Measurements from ENCODE around the gene SMS. TPM values are rescaled to one million over a fixed set of nuclear protein-coding genes. Genes with fewer than 3 reads are reported as not detected.

Gene SMS
- total and polyA plus RNA-seq, 10 of the 15 experiments (the other 5 are each of a cell fraction or from before 2014, with no cell fraction given) = 55.8 to 156 (median 114) TPM

- TF ChIP-seq BCLAF1 (IDR thresholded peaks at IDR 0.05) (no peak), RBBP5 (conservative IDR thresholded peaks at IDR 0.05) (no peak), STAT1 (conservative IDR thresholded peaks at IDR 0.05) (no peak), ZNF217 (IDR thresholded peaks at IDR 0.05) (no peak), POLR2AphosphoS5 (IDR thresholded peaks at IDR 0.05; ENCODE audit: low read length) (no peak)
Observed at GRCh38 chrX:21989384-21989783, 48.9 kb downstream of the SMS start (continued).

GRCh38 chrX:21990832-21991231 is 50.3 kb downstream of the SMS start:
- intact Hi-C loops (cut with micrococcal nuclease; ENCODE audit: unreplicated experiment) = no loop called here
- Histone ChIP-seq H3K36me3 (ENCODE audit: control insufficient read depth in 2 of 2, insufficient read depth in 2 of 2, low read length in 1 of 2) (peaks cover 3 to 4% of the 10 kb centered on the region in 2 experiments; a peak in 3 of 4 replicates), H4K20me1 (ENCODE audit: control insufficient read depth, insufficient read depth) (no peaks in the 10 kb centered on the region), H3K9ac (ENCODE audit: control insufficient read depth, insufficient read depth, low read length) (no peak overlapping the region), H2AFZ (ENCODE audit: control insufficient read depth, low read depth, low read length) (no peak overlapping the region), H3K79me2 (ENCODE audit: control insufficient read depth, insufficient read depth, low read length) (no peaks in the 10 kb centered on the region), H3K4me3 (no peak overlapping the region), H3K27me3 (replicated peaks in 1 of 2; ENCODE audit: control insufficient read depth in 2 of 2, insufficient read depth in 2 of 2, low read length in 1 of 2) (no peaks in the 10 kb centered on the region), H3K9me3 (replicated peaks; ENCODE audit: control insufficient read depth, insufficient read depth, low read length) (no peaks in the 10 kb centered on the region), H3K4me2 (ENCODE audit: control insufficient read depth, insufficient read depth) (no peak overlapping the region), H3K27ac (ENCODE audit: control insufficient read depth, insufficient read depth) (peak overlapping the region; percentile 33; the same call in 1 of the 2 replicates), H3K4me1 (ENCODE audit: control insufficient read depth, insufficient read depth, low read length) (peaks cover 16% of the 10 kb centered on the region)
- POLR2A ChIA-PET = interaction anchor here (1.1 to 4.3 kb wide), 6 partner anchors 47 to 73 kb away, joined by 3 to 23 read pairs (median 4); no protein-coding TSS in a partner anchor
- RAD21 ChIA-PET (ENCODE audit: unreplicated experiment) = interaction anchor here (1.1 to 8.8 kb wide), 5 partner anchors 46 to 758 kb away, joined by 3 to 82 read pairs (median 7); no protein-coding TSS in a partner anchor
- no peak for FAIRE-seq
- BruUV-seq (replicated peaks) = no TSS peak
- WGBS (ENCODE audit: insufficient coverage, insufficient replicate concordance, low lambda C conversion rate, missing lambda C conversion rate) = 65% methylated on average over 8 of the region's 8 CpGs
- ATAC-seq = peak; percentile 44
- in situ Hi-C loops (cut with MboI) = no loop called here
- no peak for DNase-seq (ENCODE audit: low read depth, low spot score)
- CTCF ChIA-PET = interaction anchor here (1.3 to 7.1 kb wide), 3 partner anchors 47 to 90 kb away, joined by 5 to 90 read pairs (median 6); no protein-coding TSS in a partner anchor
- SMC1A ChIA-PET (ENCODE audit: uncharacterized antibody, unreplicated experiment) = interaction anchor here (1.1 to 12.2 kb wide), 12 partner anchors 14 to 757 kb away, joined by 3 to 168 read pairs (median 18); partner anchors contain the start of gene PHEX
- TF ChIP-seq NBN (IDR thresholded peaks at IDR 0.05) = 0 out of 2 replicates have a peak, but pooled peaks have one; percentile 48
- TF ChIP-seq IRF4 (IDR thresholded peaks at IDR 0.05; ENCODE audit: low read depth, low read length) = no peak
- no peak for TF ChIP-seq FOXM1 (IDR thresholded peaks at IDR 0.05; ENCODE audit: low read depth, low read length)
- TF ChIP-seq JUND (IDR thresholded peaks at IDR 0.05; ENCODE audit: low read depth, low read length) = 0 out of 2 replicates have a peak, but pooled peaks have one; percentile 20
- TF ChIP-seq, protein P1, sequence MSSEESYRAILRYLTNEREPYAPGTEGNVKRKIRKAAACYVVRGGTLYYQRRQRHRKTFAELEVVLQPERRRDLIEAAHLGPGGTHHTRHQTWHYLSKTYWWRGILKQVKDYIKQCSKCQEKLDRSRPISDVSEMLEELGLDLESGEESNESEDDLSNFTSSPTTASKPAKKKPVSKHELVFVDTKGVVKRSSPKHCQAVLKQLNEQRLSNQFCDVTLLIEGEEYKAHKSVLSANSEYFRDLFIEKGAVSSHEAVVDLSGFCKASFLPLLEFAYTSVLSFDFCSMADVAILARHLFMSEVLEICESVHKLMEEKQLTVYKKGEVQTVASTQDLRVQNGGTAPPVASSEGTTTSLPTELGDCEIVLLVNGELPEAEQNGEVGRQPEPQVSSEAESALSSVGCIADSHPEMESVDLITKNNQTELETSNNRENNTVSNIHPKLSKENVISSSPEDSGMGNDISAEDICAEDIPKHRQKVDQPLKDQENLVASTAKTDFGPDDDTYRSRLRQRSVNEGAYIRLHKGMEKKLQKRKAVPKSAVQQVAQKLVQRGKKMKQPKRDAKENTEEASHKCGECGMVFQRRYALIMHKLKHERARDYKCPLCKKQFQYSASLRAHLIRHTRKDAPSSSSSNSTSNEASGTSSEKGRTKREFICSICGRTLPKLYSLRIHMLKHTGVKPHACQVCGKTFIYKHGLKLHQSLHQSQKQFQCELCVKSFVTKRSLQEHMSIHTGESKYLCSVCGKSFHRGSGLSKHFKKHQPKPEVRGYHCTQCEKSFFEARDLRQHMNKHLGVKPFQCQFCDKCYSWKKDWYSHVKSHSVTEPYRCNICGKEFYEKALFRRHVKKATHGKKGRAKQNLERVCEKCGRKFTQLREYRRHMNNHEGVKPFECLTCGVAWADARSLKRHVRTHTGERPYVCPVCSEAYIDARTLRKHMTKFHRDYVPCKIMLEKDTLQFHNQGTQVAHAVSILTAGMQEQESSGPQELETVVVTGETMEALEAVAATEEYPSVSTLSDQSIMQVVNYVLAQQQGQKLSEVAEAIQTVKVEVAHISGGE (CRISPR knock-in tag; IDR thresholded peaks at IDR 0.05) = no peak
- TF ChIP-seq NRF1 (conservative IDR thresholded peaks at IDR 0.05; ENCODE audit: low read depth, low read length) = no peak
- TF ChIP-seq, protein P2, sequence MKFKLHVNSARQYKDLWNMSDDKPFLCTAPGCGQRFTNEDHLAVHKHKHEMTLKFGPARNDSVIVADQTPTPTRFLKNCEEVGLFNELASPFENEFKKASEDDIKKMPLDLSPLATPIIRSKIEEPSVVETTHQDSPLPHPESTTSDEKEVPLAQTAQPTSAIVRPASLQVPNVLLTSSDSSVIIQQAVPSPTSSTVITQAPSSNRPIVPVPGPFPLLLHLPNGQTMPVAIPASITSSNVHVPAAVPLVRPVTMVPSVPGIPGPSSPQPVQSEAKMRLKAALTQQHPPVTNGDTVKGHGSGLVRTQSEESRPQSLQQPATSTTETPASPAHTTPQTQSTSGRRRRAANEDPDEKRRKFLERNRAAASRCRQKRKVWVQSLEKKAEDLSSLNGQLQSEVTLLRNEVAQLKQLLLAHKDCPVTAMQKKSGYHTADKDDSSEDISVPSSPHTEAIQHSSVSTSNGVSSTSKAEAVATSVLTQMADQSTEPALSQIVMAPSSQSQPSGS (IDR thresholded peaks at IDR 0.05; ENCODE audit: low read length) = no peak
- TF ChIP-seq ATF7 (IDR thresholded peaks at IDR 0.05; ENCODE audit: low read depth) = peak; percentile 94
